GM12878 (cell line): Measurements from ENCODE around the gene CCDC106. TPM values are rescaled to one million over a fixed set of nuclear protein-coding genes. Genes with fewer than 3 reads are reported as not detected.

Experiments
- ATAC-seq: fragments of 200-7000 bp; cut with Tn5 transposase; 3 replicates; pipeline ENCODE4 v1.9.1; 2020; ENCODE audit warnings: mild to moderate bottlenecking, moderate library complexity
- BruUV-seq: library from RNA; stranded (reverse); fragments of 400-500 nt; replicated peaks from 2 replicates; lab custom pipeline; 2021; lab: Mats Ljungman, UMichigan
- CTCF ChIA-PET: fragments of 300-600 bp; sonication (Branson Sonifier 250); formaldehyde crosslinking; extraction: SDS; loops from one replicate; lab custom pipeline; 2021; ENCODE audit warnings: inconsistent platforms; lab: Yijun Ruan, JAX
- POLR2A ChIA-PET: fragments of 350-600 bp; formaldehyde crosslinking; extraction: SDS; loops from one replicate; lab custom pipeline; 2021; ENCODE audit warnings: inconsistent platforms; lab: Charles Lee
- RAD21 ChIA-PET: fragments of 300-600 bp; sonication (Branson Sonifier 250); formaldehyde crosslinking; loops from one replicate; lab custom pipeline; 2023; ENCODE audit warnings: antibody characterized with exemption; ENCODE audit not compliant: unreplicated experiment; lab: Charles Lee
- SMC1A ChIA-PET: fragments of 300-600 bp; sonication (Branson Sonifier 250); formaldehyde crosslinking; loops from one replicate; lab custom pipeline; 2023; ENCODE audit not compliant: unreplicated experiment, uncharacterized antibody; lab: Charles Lee
- DNase-seq: peaks from one replicate; pipeline ENCODE4 v3.0.0-alpha.2; 2011; ENCODE audit warnings: low read depth, low spot score
- FAIRE-seq: peaks from 3 replicates; lab custom pipeline; 2011; peaks lifted over from hg19 to GRCh38; lab: Jason Lieb, UNC
- H2AFZ ChIP-seq: 2 replicates; pipeline ENCODE4 v1.6.0; 2011; ENCODE audit warnings: low read depth, low read length, control low read depth; ENCODE audit not compliant: control insufficient read depth
- H3K27ac ChIP-seq: 2 replicates; pipeline ENCODE4 v1.5.1; 2011; ENCODE audit warnings: control low read depth; ENCODE audit not compliant: control insufficient read depth, insufficient read depth
- H3K27me3 ChIP-seq, 2 experiments: replicated peaks in 1 of 2; 2 replicates each; pipeline versions ENCODE4 v1.6.0 to v1.6.1; 2011; ENCODE audit warnings: low read length in 1 of 2; ENCODE audit not compliant: control insufficient read depth in 2 of 2, insufficient read depth in 2 of 2
- H3K36me3 ChIP-seq, 2 experiments: 2 replicates each; pipeline ENCODE4 v1.5.1; 2011; ENCODE audit warnings: low read length in 1 of 2; ENCODE audit not compliant: control insufficient read depth in 2 of 2, insufficient read depth in 2 of 2
- H3K4me1 ChIP-seq: 2 replicates; pipeline ENCODE4 v1.6.1; 2011; ENCODE audit warnings: mild to moderate bottlenecking, low read length, moderate library complexity, mixed read lengths; ENCODE audit not compliant: control insufficient read depth, insufficient read depth
- H3K4me2 ChIP-seq: 2 replicates; pipeline ENCODE4 v1.6.0; 2011; ENCODE audit warnings: control low read depth; ENCODE audit not compliant: control insufficient read depth, insufficient read depth
- H3K4me3 ChIP-seq: fragments of 200-600 bp; sonication (generic); 2 replicates; pipeline ENCODE4 v1.5.1; 2016
- H3K79me2 ChIP-seq: 2 replicates; pipeline ENCODE4 v1.6.0; 2011; ENCODE audit warnings: low read length; ENCODE audit not compliant: control insufficient read depth, insufficient read depth
- H3K9ac ChIP-seq: 2 replicates; pipeline ENCODE4 v1.8.0; 2011; ENCODE audit warnings: low read length, control low read depth, mixed read lengths; ENCODE audit not compliant: control insufficient read depth, insufficient read depth
- H3K9me3 ChIP-seq: replicated peaks from 3 replicates; pipeline ENCODE4 v1.5.1; 2011; ENCODE audit warnings: mild to moderate bottlenecking, low read length; ENCODE audit not compliant: control insufficient read depth, insufficient read depth
- H4K20me1 ChIP-seq: 2 replicates; pipeline ENCODE4 v1.6.0; 2011; ENCODE audit not compliant: control insufficient read depth, insufficient read depth
- BHLHE40 ChIP-seq, 2 experiments: fragments of 450-650 bp in 1 of 2; IDR thresholded peaks; 2 replicates each; pipeline ENCODE4 v1.6.1; 2011 to 2017; ENCODE audit warnings: low read depth in 2 of 2, borderline replicate concordance in 1 of 2, improper control_type of control experiment in 1 of 2, low read length in 1 of 2, mild to moderate bottlenecking in 1 of 2
- CTCF ChIP-seq, 3 experiments: IDR thresholded peaks in 2 of 3; conservative IDR thresholded peaks in 1 of 3; 2 replicates each; pipeline ENCODE4 v1.5.1; 2011; ENCODE audit warnings: low read depth in 3 of 3, low read length in 3 of 3, mild to moderate bottlenecking in 3 of 3, control low read depth in 2 of 3, moderate library complexity in 2 of 3, inconsistent platforms in 1 of 3, mixed read lengths in 1 of 3; ENCODE audit not compliant: control insufficient read depth in 2 of 3, insufficient read depth in 1 of 3; ENCODE audit errors: extremely low read depth in 1 of 3
- EGR1 ChIP-seq, 2 experiments: IDR thresholded peaks; 1 replicate in 1 of 2; 2 replicates in 1 of 2; pipeline ENCODE4 v1.6.1; 2011 to 2012; ENCODE audit warnings: low read depth in 2 of 2, low read length in 2 of 2, borderline replicate concordance in 1 of 2, mild to moderate bottlenecking in 1 of 2, moderate library complexity in 1 of 2
- ESRRA ChIP-seq: IDR thresholded peaks from 2 replicates; pipeline ENCODE4 v1.6.1; 2012; ENCODE audit warnings: mild to moderate bottlenecking, low read length, improper control_type of control experiment
- ETV6 ChIP-seq, 2 experiments: fragments of 450-650 bp in 1 of 2; IDR thresholded peaks in 1 of 2; conservative IDR thresholded peaks in 1 of 2; 2 replicates each; pipeline ENCODE4 v1.6.1; 2014; ENCODE audit warnings: antibody characterized with exemption in 1 of 2, borderline replicate concordance in 1 of 2, low read depth in 1 of 2, mild to moderate bottlenecking in 1 of 2, moderate library complexity in 1 of 2
- FOXM1 ChIP-seq: IDR thresholded peaks from 2 replicates; pipeline ENCODE4 v1.6.1; 2012; ENCODE audit warnings: low read depth, mild to moderate bottlenecking, inconsistent platforms, low read length, moderate library complexity
- HCFC1 ChIP-seq: fragments of 150-350 bp; IDR thresholded peaks from 2 replicates; pipeline ENCODE4 v1.6.1; 2014; ENCODE audit warnings: low read length
- HSF1 ChIP-seq: fragments of 150-350 bp; IDR thresholded peaks from 2 replicates; pipeline ENCODE4 v1.6.1; 2014; ENCODE audit warnings: mild to moderate bottlenecking, low read depth, low read length
- IKZF1 ChIP-seq: fragments of 450-650 bp; conservative IDR thresholded peaks from 2 replicates; pipeline ENCODE4 v1.6.1; 2017; ENCODE audit warnings: antibody characterized with exemption, mild to moderate bottlenecking
- MEF2B ChIP-seq: fragments of 450-650 bp; IDR thresholded peaks from 2 replicates; pipeline ENCODE4 v1.6.1; 2018; ENCODE audit warnings: mild to moderate bottlenecking, moderate library complexity; ENCODE audit not compliant: partially characterized antibody, poor library complexity, severe bottlenecking
- MTA2 ChIP-seq: fragments of 450-650 bp; IDR thresholded peaks from 2 replicates; pipeline ENCODE4 v1.6.1; 2016; ENCODE audit warnings: low read depth, mild to moderate bottlenecking, moderate library complexity
- NFXL1 ChIP-seq: fragments of 450-650 bp; IDR thresholded peaks from 2 replicates; pipeline ENCODE4 v1.6.1; 2017; ENCODE audit warnings: antibody characterized with exemption, mild to moderate bottlenecking, borderline replicate concordance
- NFYB ChIP-seq: IDR thresholded peaks from 2 replicates; pipeline ENCODE4 v1.6.1; 2011; ENCODE audit warnings: low read depth, mild to moderate bottlenecking, low read length, improper control_type of control experiment, moderate library complexity; ENCODE audit not compliant: insufficient read depth
- SREBF2 ChIP-seq: IDR thresholded peaks from 2 replicates; pipeline ENCODE4 v1.6.1; 2012; ENCODE audit warnings: mild to moderate bottlenecking, low read length
- TARDBP ChIP-seq: IDR thresholded peaks from 2 replicates; pipeline ENCODE4 v1.6.1; 2016; ENCODE audit warnings: borderline replicate concordance
- ZSCAN29 ChIP-seq: fragments of 450-650 bp; IDR thresholded peaks from 2 replicates; pipeline ENCODE4 v1.6.1; 2017; ENCODE audit warnings: mild to moderate bottlenecking, moderate library complexity
- WGBS: methylation state at CpG from one replicate; pipeline ENCODE4 v1.1.6; 2016; ENCODE audit warnings: low lambda C conversion rate; ENCODE audit not compliant: insufficient replicate concordance, insufficient coverage; ENCODE audit errors: missing lambda C conversion rate; 5-methylcytosine and 5-hydroxymethylcytosine counted together
- in situ Hi-C: fragments of 300-500 bp; cut with MboI; formaldehyde crosslinking; loops from 9 replicates; pipeline ENCODE4 v1.14.3; 2018; ENCODE audit warnings: mixed read lengths
- intact Hi-C: fragments of 100-400 bp; cut with micrococcal nuclease; formaldehyde crosslinking; loops from one replicate; pipeline ENCODE4 v1.14.2; 2022; ENCODE audit not compliant: unreplicated experiment
- polyA plus RNA-seq, 11 experiments: library from polyadenylated mRNA; depleted of rRNA in 4 of 11; unstranded in 6 of 11; stranded (reverse) in 5 of 11; fragments of >200 nt; fragmentation: Nextera tagmentation in 4 of 11; fragmentation: Illumina TruSeq in 1 of 11; extraction: Ambion mirVana in 4 of 11; extraction: Trizol in 1 of 11; gene quantifications; 1 replicate in 1 of 11; 2 replicates in 10 of 11; pipeline versions ENCODE4 v1.2.1 to v1.2.3, GENCODE V29; 2011 to 2016; ENCODE audit warnings: inconsistent platforms in 2 of 11, missing spikeins in 2 of 11, low read depth in 1 of 11
- total RNA-seq, 4 experiments: library from RNA; depleted of rRNA in 3 of 4; stranded (reverse); fragments of >200 nt in 3 of 4; fragmentation: Illumina TruSeq in 1 of 4; extraction: Trizol in 1 of 4; gene quantifications; 2 replicates each; pipeline versions ENCODE4 v1.2.1 to v1.2.3, GENCODE V29; 2013 to 2021

Gene CCDC106
- total and polyA plus RNA-seq, 10 of the 15 experiments (the other 5 are each of a cell fraction or from before 2014, with no cell fraction given) = 0.04 to 35.9 (median 19.8) TPM

GRCh38 chr19:55694656-55695491 lies 46.9 kb downstream of the CCDC106 start (continued):
- no peak for TF ChIP-seq NFXL1
- no peak for TF ChIP-seq ZSCAN29
- TF ChIP-seq NFYB = no peak

GRCh38 chr19:55695511-55696290 lies 47.7 kb downstream of the CCDC106 start:
- in situ Hi-C loops (no loop called here), intact Hi-C loops (no loop called here)
- 91% methylated on average over 16 of the region's 23 CpGs for WGBS
- POLR2A ChIA-PET = no interaction called here
- peaks cover 7 to 24% of the 10 kb centered on the region in 2 experiments; a peak in 3 of 4 replicates for H3K36me3 ChIP-seq
- no peaks in the 10 kb centered on the region for H3K9me3 ChIP-seq
- no peak for FAIRE-seq
- H3K4me3 ChIP-seq = no peak overlapping the region
- SMC1A ChIA-PET = no interaction called here
- no peak overlapping the region for H3K4me2 ChIP-seq
- no peaks in the 10 kb centered on the region for H4K20me1 ChIP-seq
- no peak for DNase-seq
- CTCF ChIA-PET = no interaction called here
- no peaks in the 10 kb centered on the region for H3K79me2 ChIP-seq
- no peak overlapping the region for H3K9ac ChIP-seq
- H3K27me3 ChIP-seq = no peaks in the 10 kb centered on the region
- RAD21 ChIA-PET = no interaction called here
- no TSS peak for BruUV-seq
- H2AFZ ChIP-seq = no peak overlapping the region
- no peak overlapping the region for H3K27ac ChIP-seq
- no peaks in the 10 kb centered on the region for H3K4me1 ChIP-seq
- ATAC-seq = no peak
- TF ChIP-seq MEF2B (no peak), BHLHE40 (IDR thresholded peaks at IDR 0.05; ENCODE audit: borderline replicate concordance in 1 of 2, low read depth in 2 of 2, low read length in 1 of 2) (no peak), HSF1 (no peak), ETV6 (conservative IDR thresholded peaks at IDR 0.05 in 1 of 2, IDR thresholded peaks at IDR 0.05 in 1 of 2; ENCODE audit: borderline replicate concordance in 1 of 2, low read depth in 1 of 2) (no peak), TARDBP (no peak), CTCF (IDR thresholded peaks at IDR 0.05 in 2 of 3, conservative IDR thresholded peaks at IDR 0.05 in 1 of 3; ENCODE audit: control insufficient read depth in 2 of 3, extremely low read depth in 1 of 3, insufficient read depth in 1 of 3, low read depth in 3 of 3, low read length in 3 of 3) (no peak), MTA2 (no peak), HCFC1 (no peak), FOXM1 (no peak), ESRRA (no peak), IKZF1 (no peak), SREBF2 (no peak), EGR1 (IDR thresholded peaks at IDR 0.05; ENCODE audit: borderline replicate concordance in 1 of 2, low read depth in 2 of 2, low read length in 2 of 2) (no peak)
